ENCODE measurements around the gene JAKMIP1.

- no peak for TF ChIP-seq CTCF (conservative IDR thresholded peaks at IDR 0.05; ENCODE audit: low read length)
- no peak for TF ChIP-seq EZH2phosphoT487 (IDR thresholded peaks at IDR 0.05; ENCODE audit: borderline replicate concordance, low read depth, low read length)
These were observed 113.5 kb downstream of the JAKMIP1 start for GRCh38 chr4:6086846-6087245.

Measured in OCI-LY7 (cell line).